HG03432 (cell line): ENCODE results near the gene TMPRSS13.

Experiments
- ATAC-seq: cut with Tn5 transposase; IDR thresholded peaks from one replicate; pipeline ENCODE4 v1.9.1; 2021; ENCODE audit warnings: mild to moderate bottlenecking, moderate library complexity; ENCODE audit not compliant: unreplicated experiment

Gene TMPRSS13

GRCh38 chr11:117900121-117900648 lies 29.0 kb downstream of the TMPRSS13 start:
- peak; percentile 69 for ATAC-seq

DNA sequence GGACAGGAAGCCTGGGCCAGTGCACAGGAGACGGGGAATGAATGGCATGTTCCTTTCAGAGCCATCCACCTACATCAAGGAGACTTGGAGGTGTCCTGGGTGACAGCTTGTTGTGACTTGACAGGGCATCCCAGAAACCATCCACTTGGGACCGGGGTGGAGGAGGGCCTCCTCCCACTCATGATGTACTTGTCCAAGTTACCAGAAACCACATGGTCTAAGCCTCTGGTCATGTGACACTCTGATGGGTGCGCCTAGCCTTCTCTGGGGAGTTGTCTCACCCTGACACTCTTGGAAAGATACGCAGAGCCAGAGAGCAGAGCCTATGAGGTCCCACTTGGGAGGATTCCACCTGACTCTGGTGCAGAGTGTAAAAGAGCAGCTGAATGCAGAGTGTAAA lies 31.1 kb downstream of the TMPRSS13 start:
- ATAC-seq = no peak

DNA sequence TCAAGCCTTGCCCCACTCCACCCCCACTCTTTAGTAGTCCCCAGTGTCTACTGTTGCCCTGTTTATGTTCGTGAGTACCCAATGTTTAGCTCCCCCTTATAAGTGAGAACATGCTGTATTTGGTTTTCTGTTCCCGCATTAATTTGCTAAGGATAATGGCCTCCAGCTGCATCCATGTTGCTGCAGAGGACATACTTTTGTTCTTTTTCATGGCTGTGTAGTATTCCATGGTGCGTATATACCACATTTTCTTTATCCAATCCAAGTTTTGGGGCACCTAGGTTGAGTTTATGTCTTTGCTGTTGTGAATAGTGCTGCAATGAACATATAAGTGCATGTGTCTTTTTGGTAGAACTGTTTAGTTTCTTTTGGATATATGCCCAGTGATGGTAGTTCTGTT lies 36.6 kb downstream of the TMPRSS13 start:
- no peak for ATAC-seq

DNA sequence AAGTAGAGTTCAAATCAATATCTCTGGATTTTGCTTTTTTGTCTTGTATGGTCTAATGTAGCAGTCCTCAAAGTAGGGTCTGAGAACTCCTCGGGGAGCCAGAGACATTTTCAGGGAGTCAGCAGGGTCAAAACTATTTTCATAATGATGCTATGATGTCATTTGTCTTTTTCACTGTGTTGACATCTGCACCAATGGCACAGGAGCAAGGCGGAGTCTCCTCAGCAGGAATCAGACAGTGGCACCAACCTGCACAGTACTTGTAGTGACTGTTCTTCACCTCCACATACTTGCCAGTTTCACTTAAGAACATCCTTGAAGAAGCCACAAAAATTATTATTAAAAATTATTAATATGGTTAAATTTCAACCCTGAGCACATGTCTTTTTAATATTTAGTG lies 37.8 kb downstream of the TMPRSS13 start:
- no peak for ATAC-seq

GRCh38 chr11:117888139-117888566 lies 41.0 kb downstream of the TMPRSS13 start:
- ATAC-seq = no peak

GRCh38 chr11:117887431-117888138 lies 41.6 kb downstream of the TMPRSS13 start:
- ATAC-seq = no peak

DNA sequence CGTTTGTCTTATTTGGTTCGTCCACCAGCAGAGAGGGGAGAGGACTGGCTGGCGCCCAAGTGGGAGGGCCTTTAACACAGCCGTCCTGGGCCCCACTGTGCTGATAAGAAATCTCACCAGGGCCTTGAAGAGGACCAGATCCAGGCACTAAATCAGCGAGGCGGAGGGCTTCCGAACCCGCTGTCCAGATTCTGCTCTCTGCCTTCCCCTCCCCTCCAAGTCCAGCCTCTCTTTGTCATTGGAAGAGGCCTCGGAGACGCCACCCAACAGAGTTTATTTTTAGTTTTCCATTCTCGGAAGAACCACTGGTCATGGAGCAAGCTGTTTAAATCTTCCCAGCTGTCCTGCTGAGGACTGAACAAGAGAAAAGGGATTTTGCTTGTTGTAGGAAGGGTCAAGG lies 43.4 kb downstream of the TMPRSS13 start:
- ATAC-seq = no peak

- ATAC-seq = no peak
Observed at GRCh38 chr11:117884994-117885393, 44.2 kb downstream of the TMPRSS13 start.

DNA sequence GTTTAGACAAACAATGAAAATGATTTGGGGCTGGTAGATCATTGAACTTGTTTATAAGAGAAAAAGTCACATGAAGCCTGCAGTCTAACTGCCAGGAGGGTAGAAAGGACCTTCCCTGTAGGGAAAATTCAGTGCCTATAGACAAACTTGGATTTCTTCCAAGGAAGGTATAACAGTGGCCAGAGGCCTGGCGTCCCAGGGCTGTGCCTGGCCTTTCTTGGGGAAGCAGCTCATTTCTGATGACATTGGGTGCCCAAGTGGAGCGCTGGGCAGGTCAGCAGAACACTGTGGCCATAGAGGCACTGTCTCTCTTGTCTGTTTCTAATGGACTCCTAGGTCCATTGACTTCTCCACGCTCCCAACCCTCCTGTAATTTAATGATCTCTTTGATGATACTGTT lies 46.1 kb downstream of the TMPRSS13 start:
- no peak for ATAC-seq

- no peak for ATAC-seq
Observed at GRCh38 chr11:117882311-117882905, 46.8 kb downstream of the TMPRSS13 start.

DNA sequence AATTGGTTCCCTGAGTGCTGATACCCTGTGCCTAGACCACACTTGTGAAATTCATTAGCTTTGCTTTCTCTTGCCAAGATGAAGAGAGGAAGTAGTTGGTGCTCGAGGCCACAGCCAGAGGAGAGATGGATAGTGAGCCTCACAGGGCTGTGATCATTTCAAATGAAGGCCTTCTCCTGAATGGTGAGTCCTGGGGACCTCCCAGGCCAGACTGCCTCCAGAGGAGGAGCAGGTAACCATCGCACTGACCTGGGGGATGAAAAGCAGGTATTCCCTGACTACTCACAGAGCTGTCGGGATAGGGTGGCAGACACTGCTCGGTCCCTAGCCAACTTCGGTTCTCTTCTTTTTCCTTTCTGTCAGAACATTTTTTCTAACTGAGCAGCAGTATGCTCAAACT lies 48.0 kb downstream of the TMPRSS13 start:
- no peak for ATAC-seq

DNA sequence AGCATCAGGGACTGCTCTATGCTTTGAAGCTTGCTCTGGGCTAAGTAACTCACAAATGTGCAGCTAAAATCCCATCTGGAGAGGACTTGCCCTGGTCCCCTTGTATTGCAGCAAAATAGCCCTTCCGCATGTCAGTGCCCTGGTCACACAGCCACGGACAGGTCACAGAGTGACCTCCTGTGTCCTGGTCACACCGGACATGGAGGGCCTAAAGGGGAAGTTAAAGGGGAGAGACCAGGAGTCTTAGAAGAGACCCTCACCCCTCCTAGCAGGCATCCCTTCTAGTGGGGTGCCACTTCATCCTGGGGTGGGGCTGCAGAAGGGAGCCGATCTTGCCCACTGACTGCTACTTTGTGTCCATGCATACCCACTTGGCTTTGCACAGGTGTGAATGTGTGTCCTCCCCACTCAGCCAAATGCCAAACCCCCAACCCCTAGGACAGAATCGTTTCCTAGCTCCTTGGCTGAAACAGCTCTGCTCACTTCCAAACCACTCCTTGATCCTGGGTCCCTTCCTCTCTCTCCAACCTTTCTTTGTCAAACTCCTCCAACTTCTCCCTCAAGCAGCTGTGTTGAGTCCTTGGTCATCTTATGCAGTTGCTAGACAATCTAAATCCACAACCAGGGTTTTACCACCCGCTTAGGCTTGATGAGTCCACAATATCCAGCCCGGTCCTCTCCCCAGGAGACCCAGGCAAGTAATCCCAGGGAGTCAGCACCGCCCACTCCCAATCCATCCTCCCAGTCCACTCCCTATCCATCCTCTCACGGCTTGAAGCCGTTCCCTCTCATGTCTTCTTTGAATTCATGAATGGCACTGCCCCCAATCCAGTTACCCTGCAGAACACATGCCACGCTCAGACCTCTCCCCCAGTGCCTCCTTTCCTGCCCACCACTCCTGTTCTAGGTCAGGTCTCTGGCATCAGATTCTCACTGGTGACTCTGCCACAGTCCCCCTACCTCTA lies 49.4 kb downstream of the TMPRSS13 start:
- no peak for ATAC-seq

DNA sequence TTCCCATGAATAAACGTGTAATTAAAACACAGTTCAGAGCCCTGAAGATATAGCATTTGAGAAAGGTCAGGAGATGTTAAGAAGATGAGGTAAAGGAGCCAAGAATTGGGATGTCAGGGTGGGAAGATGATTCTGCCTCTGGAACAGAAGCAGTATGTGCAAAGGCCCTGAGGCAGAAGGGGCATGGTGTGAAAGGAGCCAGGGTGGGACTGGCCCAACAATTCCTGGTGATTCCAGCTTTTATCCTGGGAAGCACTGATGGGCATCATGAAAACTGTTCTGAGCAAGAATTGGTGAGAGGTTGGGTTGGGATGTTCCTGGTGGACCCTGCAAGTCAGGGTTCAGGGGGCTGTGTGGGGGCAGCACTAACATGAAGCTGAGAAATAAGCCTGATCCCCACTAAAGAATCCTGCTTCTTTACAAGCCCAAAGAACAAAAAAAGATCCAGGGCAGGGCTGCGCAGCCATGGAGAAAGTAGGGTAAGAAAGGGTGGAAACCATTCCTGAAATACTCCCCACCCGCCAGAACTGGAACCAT lies 50.2 kb downstream of the TMPRSS13 start:
- ATAC-seq = no peak

GRCh38 chr11:117878314-117878938 lies 50.8 kb downstream of the TMPRSS13 start:
- ATAC-seq = no peak

DNA sequence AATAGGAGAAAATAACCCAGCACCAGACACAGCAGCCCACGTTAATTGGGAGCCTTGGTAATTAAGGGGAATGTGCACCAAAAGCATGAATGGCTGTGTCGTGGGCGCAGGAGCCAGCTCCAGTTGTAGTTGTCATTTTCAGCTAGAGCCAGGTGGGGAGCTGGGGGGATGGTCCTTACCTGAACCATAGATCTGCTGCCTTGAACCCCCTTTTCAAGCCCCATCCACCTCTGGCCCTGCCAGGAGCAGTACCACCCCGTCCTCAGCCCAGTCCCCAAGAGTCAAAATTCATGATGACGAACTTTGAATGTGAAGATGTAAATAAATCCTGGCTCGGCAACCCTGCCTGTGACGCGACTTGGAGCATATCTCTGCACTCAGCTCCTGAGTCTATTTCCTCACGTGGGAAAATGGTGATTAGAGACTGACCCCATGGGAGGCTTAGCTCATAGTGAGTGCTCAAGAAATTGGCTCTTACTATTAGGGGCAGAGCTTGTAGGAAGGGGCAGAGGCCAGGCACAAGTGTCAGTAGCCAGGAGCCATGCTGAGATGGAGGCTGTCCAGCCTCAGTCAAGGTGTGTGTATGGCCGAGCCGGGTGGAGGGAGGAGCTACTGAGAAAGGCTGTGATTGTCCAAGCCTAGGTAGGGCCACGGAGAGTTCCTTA lies 52.0 kb downstream of the TMPRSS13 start:
- no peak for ATAC-seq

GRCh38 chr11:117876341-117877119 lies 52.7 kb downstream of the TMPRSS13 start, which contains the start of gene FXYD6:
FXYD6 (minus strand) TSS chr11:117876658; CDS start chr11:117842776, 33,882 bp downstream.
- ATAC-seq = no peak

DNA sequence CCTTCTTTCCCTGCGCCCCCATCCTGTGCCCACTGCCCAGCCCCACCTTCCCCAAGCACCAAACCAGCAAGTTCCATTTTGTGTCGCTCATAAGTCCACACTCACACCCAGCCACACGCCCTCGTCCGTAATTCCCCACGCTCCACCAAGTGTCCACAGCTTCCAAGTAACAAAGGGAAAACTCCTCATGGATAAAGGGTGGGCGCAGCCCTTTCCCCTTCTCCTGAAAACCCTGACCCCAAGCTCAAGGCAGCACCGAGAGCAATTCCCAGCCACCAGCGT lies 53.2 kb downstream of the TMPRSS13 start:
- ATAC-seq = no peak

GRCh38 chr11:117875382-117876058 lies 53.7 kb downstream of the TMPRSS13 start:
- ATAC-seq = no peak

DNA sequence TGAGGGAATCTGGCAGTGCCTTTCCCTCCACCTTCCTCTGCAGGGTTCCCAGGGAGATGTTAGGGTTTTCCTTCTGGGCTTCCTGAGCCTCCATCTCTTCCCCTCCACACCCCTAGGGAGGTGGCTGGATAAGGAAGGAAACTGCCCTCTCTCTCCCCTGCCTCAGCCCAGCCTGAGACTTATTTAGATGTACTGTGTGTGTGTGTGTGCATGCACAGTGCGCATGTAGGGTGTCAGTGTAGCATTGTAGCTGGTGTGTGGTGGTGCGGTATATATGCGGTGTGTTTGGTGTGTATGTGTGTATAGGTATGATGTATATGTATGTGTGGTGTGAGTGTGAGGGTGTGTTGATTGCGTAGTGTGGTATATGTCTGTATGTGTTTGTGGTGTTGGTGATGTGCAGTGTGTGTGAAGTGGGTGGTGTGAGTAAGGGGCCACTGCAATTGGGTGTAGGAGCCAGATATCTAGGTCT lies 54.3 kb downstream of the TMPRSS13 start:
- ATAC-seq = no peak
